GM12801 (cell line): ENCODE data around the gene GPR180.

Experiments used
- TF ChIP-seq, protein P1 (sequence below): IDR thresholded peaks from one replicate; pipeline ENCODE4 v1.5.1; 2011; ENCODE audit warnings: control low read depth; ENCODE audit not compliant: insufficient read length; ENCODE audit errors: extremely low read depth

GPR180 gene

DNA sequence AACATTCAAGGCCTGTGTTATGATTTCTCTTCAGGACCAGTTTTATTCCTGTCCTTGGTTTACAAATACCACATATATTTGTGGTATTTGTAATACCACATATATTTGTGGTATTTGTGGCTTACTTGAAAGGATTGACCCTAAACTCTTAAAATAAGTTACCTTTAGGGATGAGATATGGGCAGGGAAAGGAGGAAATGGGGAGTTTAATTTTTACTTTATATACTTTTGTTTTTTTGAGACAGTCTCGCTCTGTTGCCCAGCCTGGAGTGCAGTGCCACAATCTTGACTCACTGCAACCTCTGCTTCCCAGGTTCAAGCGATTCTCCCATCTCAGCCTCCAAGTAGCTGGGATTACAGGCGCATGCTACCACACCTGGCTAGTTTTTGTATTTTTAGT is 3.4 kb upstream of the GPR180 start:
- TF ChIP-seq, protein P1, sequence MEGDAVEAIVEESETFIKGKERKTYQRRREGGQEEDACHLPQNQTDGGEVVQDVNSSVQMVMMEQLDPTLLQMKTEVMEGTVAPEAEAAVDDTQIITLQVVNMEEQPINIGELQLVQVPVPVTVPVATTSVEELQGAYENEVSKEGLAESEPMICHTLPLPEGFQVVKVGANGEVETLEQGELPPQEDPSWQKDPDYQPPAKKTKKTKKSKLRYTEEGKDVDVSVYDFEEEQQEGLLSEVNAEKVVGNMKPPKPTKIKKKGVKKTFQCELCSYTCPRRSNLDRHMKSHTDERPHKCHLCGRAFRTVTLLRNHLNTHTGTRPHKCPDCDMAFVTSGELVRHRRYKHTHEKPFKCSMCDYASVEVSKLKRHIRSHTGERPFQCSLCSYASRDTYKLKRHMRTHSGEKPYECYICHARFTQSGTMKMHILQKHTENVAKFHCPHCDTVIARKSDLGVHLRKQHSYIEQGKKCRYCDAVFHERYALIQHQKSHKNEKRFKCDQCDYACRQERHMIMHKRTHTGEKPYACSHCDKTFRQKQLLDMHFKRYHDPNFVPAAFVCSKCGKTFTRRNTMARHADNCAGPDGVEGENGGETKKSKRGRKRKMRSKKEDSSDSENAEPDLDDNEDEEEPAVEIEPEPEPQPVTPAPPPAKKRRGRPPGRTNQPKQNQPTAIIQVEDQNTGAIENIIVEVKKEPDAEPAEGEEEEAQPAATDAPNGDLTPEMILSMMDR: no peak

GRCh38 chr13:94599877-94600276 is 1.8 kb upstream of the GPR180 start:
- TF ChIP-seq, protein P1: no peak

DNA sequence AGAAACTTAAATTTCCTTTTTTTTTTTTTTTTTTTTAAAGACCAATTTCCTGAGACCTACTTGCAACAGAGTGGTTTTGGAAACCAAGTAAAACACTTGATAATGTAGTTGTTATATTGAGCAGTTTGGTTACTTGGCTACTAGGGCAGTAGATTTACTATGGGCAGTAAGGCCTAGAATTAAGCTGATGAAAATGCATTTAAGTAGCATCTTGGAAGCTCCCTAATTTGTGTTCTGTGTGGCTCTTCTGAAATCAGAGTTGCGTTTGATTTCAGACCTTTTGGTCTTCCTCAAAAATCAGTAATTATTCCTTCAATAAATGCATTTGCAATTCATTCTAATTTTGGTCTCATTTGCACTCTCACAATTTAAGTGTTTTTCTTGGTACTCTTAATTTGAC is 810 bp downstream of the GPR180 start:
- TF ChIP-seq, protein P1: no peak

GRCh38 chr13:94607056-94607455 is 5.4 kb downstream of the GPR180 start:
- TF ChIP-seq, protein P1: no peak

DNA sequence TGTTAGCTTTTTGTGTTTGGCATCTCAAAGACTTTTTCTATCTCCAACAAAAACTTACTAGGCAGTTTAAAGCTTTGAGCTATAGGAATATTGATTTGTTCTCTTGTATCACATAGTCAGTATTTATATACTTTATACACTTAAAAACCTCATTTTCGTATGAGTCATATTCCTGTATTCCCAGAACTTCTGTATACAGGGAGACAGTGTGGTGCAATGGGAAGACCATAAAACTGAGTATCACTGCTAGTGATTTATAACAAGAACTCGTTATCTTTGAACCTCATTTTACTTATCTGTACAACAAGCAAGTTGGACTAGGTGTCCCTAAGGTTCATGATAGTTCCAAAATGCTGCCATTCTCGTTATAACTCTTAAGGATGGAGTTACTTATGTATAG is 6.3 kb downstream of the GPR180 start:
- TF ChIP-seq, protein P1: no peak

- TF ChIP-seq, protein P1: no peak
Observed at GRCh38 chr13:94608586-94608985, 6.9 kb downstream of the GPR180 start.

GRCh38 chr13:94609196-94609595 is 7.5 kb downstream of the GPR180 start:
- TF ChIP-seq, protein P1: no peak

DNA sequence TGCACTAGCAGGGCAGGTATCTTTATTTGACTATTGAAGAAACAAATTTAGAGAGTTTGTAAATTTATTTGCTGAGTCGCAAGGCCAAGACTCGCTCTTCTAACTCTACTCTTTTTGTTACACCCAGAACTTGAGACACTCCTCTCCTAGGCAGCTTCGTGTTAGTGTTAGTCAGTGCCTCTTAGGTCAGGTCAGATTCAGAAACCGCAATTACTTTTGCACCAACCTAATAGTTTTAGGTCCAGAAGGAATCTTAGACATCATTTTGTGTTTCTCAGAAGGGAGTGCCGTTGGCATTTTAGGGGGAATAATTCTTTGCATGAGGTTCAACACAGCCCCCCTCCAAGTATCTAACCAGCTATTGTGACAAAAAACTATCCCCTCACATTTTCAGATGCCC is 8.8 kb downstream of the GPR180 start:
- TF ChIP-seq, protein P1: no peak
